Naive thymus-derived CD8-positive, alpha-beta T cell (primary cell): ENCODE results near the gene FASTKD2. TPM values are rescaled to one million over a fixed set of nuclear protein-coding genes. Genes with fewer than 3 reads are reported as not detected.

Experiments
- ATAC-seq, 2 donors: fragments of 150-1000 bp; cut with Tn5 transposase in 1 of 2; sonication (Bioruptor Pico), chemical (Tn5 transposase) in 1 of 2; 1 replicate in 1 of 2; 2 replicates in 1 of 2; pipeline ENCODE4 v1.10.0; 2021; ENCODE audit warnings: mild to moderate bottlenecking in 2 of 2, moderate library complexity in 2 of 2
- POLR2A ChIA-PET: fragments of 350-600 bp; sonication (Branson Sonifier 250); formaldehyde crosslinking; loops from one replicate; lab custom pipeline; 2021; ENCODE audit warnings: antibody characterized with exemption; lab: Charles Lee
- DNase-seq, 10 donors: peaks; one replicate each; pipeline versions ENCODE4 v3.0.0 to v3.0.0-alpha.2; 2020 to 2022
- H3K27ac Mint-ChIP-seq, 10 donors: one replicate each; pipeline ENCODE4 v1.8.0; 2020 to 2022; ENCODE audit warnings: mild to moderate bottlenecking in 10 of 10, mixed read lengths in 10 of 10, moderate library complexity in 4 of 10, inconsistent platforms in 1 of 10
- H3K27me3 Mint-ChIP-seq, 5 donors: one replicate each; pipeline ENCODE4 v1.8.0; 2021 to 2022; ENCODE audit warnings: mixed read lengths in 5 of 5
- H3K36me3 Mint-ChIP-seq, 3 donors: one replicate each; pipeline ENCODE4 v1.8.0; 2020 to 2022; ENCODE audit warnings: mixed read lengths in 3 of 3, mild to moderate bottlenecking in 2 of 3, inconsistent platforms in 1 of 3
- H3K4me1 Mint-ChIP-seq, 4 donors: one replicate each; pipeline ENCODE4 v1.8.0; 2021 to 2022; ENCODE audit warnings: mixed read lengths in 4 of 4
- H3K4me3 Mint-ChIP-seq, 10 donors: one replicate each; pipeline ENCODE4 v1.8.0; 2020 to 2022; ENCODE audit warnings: mild to moderate bottlenecking in 10 of 10, mixed read lengths in 10 of 10, moderate library complexity in 6 of 10, inconsistent platforms in 1 of 10
- H3K9me3 Mint-ChIP-seq, 9 donors: one replicate each; pipeline ENCODE4 v1.8.0; 2020 to 2022; ENCODE audit warnings: mixed read lengths in 9 of 9, mild to moderate bottlenecking in 3 of 9, inconsistent platforms in 1 of 9, moderate library complexity in 1 of 9
- polyA plus RNA-seq, 3 donors: library from polyadenylated mRNA; unstranded; fragments of 300-500 nt; fragmentation: Illumina TruSeq; gene quantifications; one replicate each; pipeline ENCODE4 v1.2.3, GENCODE V29; 2021
- total RNA-seq, 8 experiments: library from RNA in 2 of 8; stranded (reverse) in 2 of 8; gene quantifications; one replicate each; pipeline ENCODE4 v1.2.3 and lab custom pipeline; 2021 to 2026

Gene FASTKD2
- total and polyA plus RNA-seq, 5 experiments from 2014 or later = 18.6 to 26.8 (median 25.2) TPM

DNA sequence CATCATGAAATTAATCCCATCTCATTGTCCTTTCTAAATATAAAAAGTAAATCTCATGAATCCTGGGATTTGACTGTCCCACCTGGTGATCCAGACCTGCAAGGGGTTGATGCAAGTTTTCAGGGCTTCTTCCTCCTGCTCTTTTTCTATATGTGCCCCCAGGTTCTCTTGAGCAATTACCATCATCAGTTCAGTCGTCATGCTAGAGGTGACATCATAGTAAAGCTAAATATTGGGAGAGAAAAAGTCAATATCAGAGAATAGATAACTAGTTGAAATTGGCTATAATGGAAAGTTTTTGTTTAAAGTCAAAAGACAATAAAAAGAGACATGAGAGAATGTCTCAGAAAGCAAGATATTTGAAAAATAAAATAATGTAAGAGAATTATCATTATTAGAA lies 8.6 kb upstream of the FASTKD2 start:
- H3K4me1 Mint-ChIP-seq = no peaks in the 10 kb centered on the region
- H3K27me3 Mint-ChIP-seq = peaks cover 10 to 25% (median 14%) of the 10 kb centered on the region in 5 donors
- H3K36me3 Mint-ChIP-seq = no peaks in the 10 kb centered on the region
- no peak overlapping the region for H3K27ac Mint-ChIP-seq
- H3K4me3 Mint-ChIP-seq = no peak overlapping the region
- DNase-seq (no peak), ATAC-seq (no peak)
- POLR2A ChIA-PET = no interaction called here
- no peaks in the 10 kb centered on the region for H3K9me3 Mint-ChIP-seq

DNA sequence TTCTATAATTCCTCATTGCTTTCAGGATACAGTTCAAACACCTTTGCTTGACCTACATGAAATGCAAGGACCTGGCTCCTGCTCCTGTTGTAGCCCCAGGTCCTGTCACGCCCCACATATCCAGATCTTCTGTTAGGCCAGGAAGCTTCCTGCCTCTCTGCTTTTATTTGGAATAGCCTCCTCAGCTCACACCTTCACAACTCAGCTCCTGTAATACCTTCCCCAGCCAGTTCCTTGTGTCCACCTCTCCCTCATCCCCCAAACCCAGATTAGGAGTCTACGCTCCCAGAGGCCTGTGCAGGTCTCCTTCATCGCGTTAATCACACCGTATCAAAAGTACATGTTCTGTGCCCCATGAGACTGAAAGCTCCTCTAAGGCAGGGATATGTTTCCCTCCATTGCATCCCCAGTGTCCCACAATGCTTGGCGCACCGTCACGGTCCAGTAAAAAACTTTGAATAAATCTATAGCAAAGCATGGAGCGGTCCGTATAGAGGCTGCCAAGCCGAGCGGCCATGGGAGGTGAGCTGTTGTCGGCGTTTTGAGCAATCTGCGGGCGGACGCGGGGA lies 649 bp upstream of the FASTKD2 start:
- peaks cover 3 to 17% (median 6%) of the 10 kb centered on the region in 3 donors for H3K36me3 Mint-ChIP-seq
- POLR2A ChIA-PET = interaction anchor here (0.6 to 1.6 kb wide), 5 partner anchors 26 to 860 kb away, joined by 3 to 8 read pairs (median 7); partner anchors contain the start of genes CREB1, KLF7 and METTL21A
- no peaks in the 10 kb centered on the region for H3K9me3 Mint-ChIP-seq
- H3K4me3 Mint-ChIP-seq = peak overlapping the region in 7 of 10 donors; percentile 82 to 97 (median 93)
- peaks cover 18 to 45% (median 37%) of the 10 kb centered on the region in 4 donors for H3K4me1 Mint-ChIP-seq
- H3K27me3 Mint-ChIP-seq = peaks cover 0 to 2% (median 0%) of the 10 kb centered on the region in 5 donors
- H3K27ac Mint-ChIP-seq = peak overlapping the region in 9 of 10 donors; percentile 94 to 99 (median 98)
- ATAC-seq = no peak
- no peak for DNase-seq

DNA sequence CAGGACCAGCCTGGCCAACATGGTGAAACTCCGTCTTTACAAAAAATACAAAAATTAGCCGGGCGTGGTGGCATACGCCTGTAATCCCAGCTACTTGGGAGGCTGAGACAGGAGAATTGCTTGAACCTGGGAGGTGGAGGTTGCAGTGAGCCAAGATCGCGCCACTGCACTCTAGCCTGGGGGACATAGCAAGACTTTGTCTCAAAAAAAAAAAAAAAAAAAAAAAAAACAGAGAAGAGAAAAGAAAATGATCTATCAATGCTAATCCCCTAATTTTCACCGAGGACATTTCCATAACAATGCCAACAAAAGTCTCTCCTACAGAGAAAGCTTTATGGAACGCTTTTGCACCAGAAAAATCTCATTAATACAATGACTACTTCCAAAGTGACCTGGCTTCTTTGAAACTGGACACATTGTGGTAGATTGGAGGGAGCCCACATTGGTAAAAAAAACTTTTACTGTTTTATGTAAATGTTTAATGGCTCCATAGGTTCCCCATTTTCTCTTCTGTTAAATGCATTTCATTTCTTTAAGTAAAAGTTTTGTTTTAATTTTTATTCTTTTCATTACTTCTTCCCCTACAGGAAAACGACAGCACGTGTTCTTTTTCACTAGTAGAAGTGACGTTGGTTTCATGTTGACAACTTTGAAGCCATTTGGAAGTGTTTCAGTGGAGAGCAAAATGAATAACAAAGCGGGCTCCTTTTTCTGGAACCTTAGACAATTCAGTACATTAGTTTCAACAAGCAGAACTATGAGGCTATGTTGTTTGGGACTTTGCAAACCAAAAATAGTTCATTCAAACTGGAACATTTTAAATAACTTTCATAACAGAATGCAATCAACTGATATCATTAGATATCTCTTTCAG lies 888 bp downstream of the FASTKD2 start:
- Mint-ChIP-seq H3K4me3 (peak overlapping the region in 8 of 10 donors; percentile 15 to 97 (median 92)), H3K36me3 (peaks cover 6 to 32% (median 12%) of the 10 kb centered on the region in 3 donors), H3K27ac (peak overlapping the region in 9 of 10 donors; percentile 94 to 99 (median 98)), H3K27me3 (no peaks in the 10 kb centered on the region), H3K4me1 (peaks cover 18 to 47% (median 39%) of the 10 kb centered on the region in 4 donors), H3K9me3 (no peaks in the 10 kb centered on the region)
- POLR2A ChIA-PET = interaction anchor here (1.5 to 1.6 kb wide), 3 partner anchors 25 to 859 kb away, joined by 5 to 7 read pairs (median 7); partner anchors contain the start of genes KLF7 and METTL21A
- ATAC-seq (no peak), DNase-seq (no peak)

DNA sequence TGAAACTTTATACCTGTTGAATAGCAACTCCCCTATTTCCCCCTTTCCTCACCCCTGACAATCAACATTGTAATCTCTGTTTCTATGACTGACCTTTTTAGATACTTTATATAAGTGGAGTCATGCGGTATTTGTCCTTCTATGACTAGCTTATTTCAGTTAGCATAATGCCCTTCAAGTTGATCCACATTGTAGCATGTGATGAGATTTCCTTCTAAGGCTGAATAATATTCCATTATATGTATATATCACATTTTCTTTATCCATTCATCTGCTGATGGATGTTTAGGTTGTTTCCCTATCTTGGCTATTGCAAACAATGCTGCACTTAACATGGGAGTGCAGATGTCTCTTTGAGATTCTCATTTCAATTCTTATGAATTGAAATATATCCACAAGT lies 9.5 kb downstream of the FASTKD2 start:
- Mint-ChIP-seq H3K27me3 (no peaks in the 10 kb centered on the region), H3K9me3 (peaks cover 0 to 14% (median 5%) of the 10 kb centered on the region in 9 donors), H3K4me1 (peaks cover 22 to 51% (median 42%) of the 10 kb centered on the region in 4 donors), H3K4me3 (no peak overlapping the region), H3K27ac (no peak overlapping the region), H3K36me3 (peaks cover 24 to 95% (median 71%) of the 10 kb centered on the region in 3 donors)
- POLR2A ChIA-PET = no interaction called here
- DNase-seq (no peak), ATAC-seq (no peak)

DNA sequence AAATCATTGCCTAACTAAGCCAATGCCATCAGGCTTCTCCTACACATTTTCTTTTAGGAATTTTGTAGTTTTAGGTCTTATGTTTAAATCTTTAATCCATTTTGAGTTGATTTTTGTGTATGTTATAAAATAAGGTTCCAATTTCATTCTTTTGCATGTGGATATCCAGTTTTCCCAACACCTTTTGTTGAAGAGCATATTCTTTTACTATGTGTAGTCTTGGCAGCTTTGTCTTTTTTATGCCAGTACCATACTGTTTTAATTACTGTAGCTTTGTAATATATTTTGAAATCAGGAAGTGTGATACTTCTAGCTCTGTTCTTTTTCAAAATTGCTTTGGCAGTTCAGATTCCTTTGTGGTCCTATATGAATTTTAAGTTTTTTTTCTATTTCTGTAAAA lies 11.0 kb downstream of the FASTKD2 start:
- H3K4me3 Mint-ChIP-seq = peak overlapping the region in 1 of 10 donors; percentile 22
- peaks cover 2 to 26% (median 12%) of the 10 kb centered on the region in 9 donors for H3K9me3 Mint-ChIP-seq
- peaks cover 36 to 91% (median 76%) of the 10 kb centered on the region in 3 donors for H3K36me3 Mint-ChIP-seq
- H3K27ac Mint-ChIP-seq = peak overlapping the region in 1 of 10 donors; percentile 20
- ATAC-seq = no peak
- DNase-seq = no peak
- peaks cover 24 to 56% (median 46%) of the 10 kb centered on the region in 4 donors for H3K4me1 Mint-ChIP-seq
- no peaks in the 10 kb centered on the region for H3K27me3 Mint-ChIP-seq
- POLR2A ChIA-PET = no interaction called here

DNA sequence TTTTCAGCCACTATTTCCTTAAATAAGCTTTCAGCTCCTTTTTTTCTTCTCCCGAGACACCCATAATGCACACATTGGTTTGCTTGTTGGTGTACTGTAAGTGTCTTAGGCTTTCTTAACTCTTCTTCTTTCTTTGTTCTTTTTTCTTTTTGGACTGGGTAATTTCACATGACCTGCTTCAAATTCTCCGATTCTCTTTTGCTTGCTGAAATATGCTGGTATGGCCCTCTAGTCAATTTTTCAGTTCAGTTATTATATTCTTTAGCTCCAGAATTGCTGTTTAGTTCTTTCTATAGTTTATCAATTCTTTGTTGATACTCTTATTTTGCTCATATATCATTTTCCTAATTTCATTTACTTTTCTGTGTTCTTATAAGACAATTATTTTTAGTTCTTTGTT lies 15.3 kb downstream of the FASTKD2 start:
- POLR2A ChIA-PET = no interaction called here
- peaks cover 2 to 26% (median 12%) of the 10 kb centered on the region in 9 donors for H3K9me3 Mint-ChIP-seq
- H3K4me1 Mint-ChIP-seq = peaks cover 24 to 58% (median 31%) of the 10 kb centered on the region in 4 donors
- no peak for ATAC-seq
- DNase-seq = no peak
- H3K36me3 Mint-ChIP-seq = peaks cover 33 to 87% (median 63%) of the 10 kb centered on the region in 3 donors
- H3K4me3 Mint-ChIP-seq = peak overlapping the region in 1 of 10 donors; percentile 30
- H3K27me3 Mint-ChIP-seq = no peaks in the 10 kb centered on the region
- peak overlapping the region in 2 of 10 donors; percentile 11 to 78 for H3K27ac Mint-ChIP-seq

DNA sequence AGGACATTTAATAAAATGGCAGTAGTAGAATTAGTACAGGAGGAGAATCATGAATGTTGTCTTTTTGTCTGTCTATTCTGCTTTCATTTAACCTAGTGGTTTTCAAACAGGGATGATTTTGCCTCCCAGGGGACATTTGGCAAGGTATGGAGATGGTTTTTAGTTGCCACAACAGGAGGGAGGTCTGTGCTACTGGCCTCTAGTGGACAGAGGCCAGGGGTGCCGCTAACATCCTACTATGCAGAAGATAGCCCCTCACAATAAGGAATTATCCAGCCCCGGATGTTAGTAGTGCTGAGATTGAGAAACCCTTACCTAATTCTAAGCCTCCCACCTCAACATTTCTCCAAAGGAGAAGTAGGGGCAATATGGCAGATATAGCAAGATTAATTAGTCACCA lies 18.3 kb downstream of the FASTKD2 start:
- H3K4me1 Mint-ChIP-seq = peaks cover 9 to 36% (median 17%) of the 10 kb centered on the region in 4 donors
- DNase-seq (no peak), ATAC-seq (no peak)
- H3K27me3 Mint-ChIP-seq = no peaks in the 10 kb centered on the region
- peaks cover 24 to 89% (median 39%) of the 10 kb centered on the region in 3 donors for H3K36me3 Mint-ChIP-seq
- no peak overlapping the region for H3K4me3 Mint-ChIP-seq
- POLR2A ChIA-PET = no interaction called here
- peaks cover 0 to 24% (median 8%) of the 10 kb centered on the region in 9 donors for H3K9me3 Mint-ChIP-seq
- peak overlapping the region in 2 of 10 donors; percentile 37 to 64 for H3K27ac Mint-ChIP-seq

DNA sequence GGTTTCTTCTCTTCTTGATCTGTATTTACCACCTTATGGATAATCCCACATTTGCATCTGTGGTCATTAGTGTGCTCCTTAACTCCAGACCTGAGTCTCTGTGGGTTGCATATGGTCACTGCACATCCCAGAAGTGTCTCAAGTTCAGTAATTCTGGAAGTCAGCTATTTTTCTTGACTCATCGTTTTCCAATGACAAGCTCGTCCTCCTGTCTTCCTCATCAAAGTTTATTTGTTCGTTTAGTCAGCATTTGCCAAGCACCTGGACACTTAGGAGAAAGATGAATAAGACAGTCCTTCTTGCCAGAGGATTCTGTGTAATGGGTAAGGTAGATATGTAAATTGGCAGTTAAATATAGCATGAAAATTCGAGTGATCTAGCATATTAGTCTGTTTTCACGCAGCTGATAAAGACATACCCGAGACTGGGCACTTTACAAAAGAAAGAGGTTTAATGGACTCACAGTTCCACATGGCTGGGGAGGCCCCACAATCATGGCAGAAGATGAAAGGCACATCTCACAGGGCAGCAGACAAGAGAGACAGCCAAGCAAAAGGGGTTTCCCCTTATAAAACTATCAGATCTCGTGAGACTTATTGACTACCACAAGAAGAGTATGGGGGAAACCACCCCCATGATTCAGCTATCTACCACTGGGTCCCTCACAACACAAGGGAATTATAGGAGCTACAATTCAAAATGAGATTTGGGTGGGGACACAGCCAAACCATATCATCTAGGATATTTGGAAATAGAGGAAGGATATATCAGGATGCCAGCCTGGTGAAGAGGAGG lies 19.4 kb downstream of the FASTKD2 start:
- H3K27me3 Mint-ChIP-seq = no peaks in the 10 kb centered on the region
- POLR2A ChIA-PET = no interaction called here
- H3K27ac Mint-ChIP-seq = peak overlapping the region in 5 of 10 donors; percentile 4 to 77 (median 24)
- H3K9me3 Mint-ChIP-seq = peaks cover 0 to 14% (median 6%) of the 10 kb centered on the region in 9 donors
- peaks cover 6 to 28% (median 13%) of the 10 kb centered on the region in 4 donors for H3K4me1 Mint-ChIP-seq
- H3K36me3 Mint-ChIP-seq = peaks cover 16 to 89% (median 29%) of the 10 kb centered on the region in 3 donors
- DNase-seq (no peak), ATAC-seq (no peak)
- H3K4me3 Mint-ChIP-seq = no peak overlapping the region

DNA sequence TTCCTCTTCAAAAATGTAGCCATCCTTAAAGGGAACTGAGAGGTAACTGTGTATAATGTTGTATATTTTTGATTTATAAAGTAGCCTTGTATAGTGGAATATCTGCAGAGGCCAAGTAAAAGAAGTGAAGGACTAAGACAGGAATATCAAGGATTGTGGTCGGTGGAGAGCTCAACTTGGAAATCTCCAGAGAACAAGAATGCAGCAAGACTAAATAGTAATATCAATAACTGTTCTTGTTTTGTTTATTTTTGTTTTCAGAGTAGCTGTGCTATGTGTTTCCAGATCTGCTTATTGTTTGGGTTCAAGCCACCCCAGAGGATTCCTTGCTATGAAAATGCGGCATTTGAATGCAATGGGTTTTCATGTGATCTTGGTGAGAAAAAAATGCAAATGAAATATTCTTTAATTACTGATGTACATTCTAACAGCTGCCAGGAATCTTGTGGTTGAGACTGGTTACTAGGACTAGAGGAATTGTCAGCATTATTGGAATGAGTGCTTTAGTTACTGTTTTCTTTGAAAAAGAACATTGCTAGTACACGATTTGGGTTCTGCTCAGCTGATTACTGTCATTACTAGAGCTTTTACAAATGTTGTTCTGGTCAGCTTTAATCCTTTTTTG lies 25.0 kb downstream of the FASTKD2 start:
- Mint-ChIP-seq H3K27me3 (no peaks in the 10 kb centered on the region), H3K27ac (peak overlapping the region in 3 of 10 donors; percentile 16 to 70 (median 54)), H3K9me3 (no peaks in the 10 kb centered on the region), H3K4me3 (no peak overlapping the region), H3K36me3 (peaks cover 5 to 86% (median 10%) of the 10 kb centered on the region in 3 donors), H3K4me1 (peaks cover 0 to 2% (median under 1%) of the 10 kb centered on the region in 4 donors)
- ATAC-seq (no peak), DNase-seq (no peak)
- POLR2A ChIA-PET = interaction anchor here (1.6 kb wide), 1 partner anchor 25 kb away, joined by 7 read pairs; the partner anchor contains the start of genes FASTKD2 and MDH1B

DNA sequence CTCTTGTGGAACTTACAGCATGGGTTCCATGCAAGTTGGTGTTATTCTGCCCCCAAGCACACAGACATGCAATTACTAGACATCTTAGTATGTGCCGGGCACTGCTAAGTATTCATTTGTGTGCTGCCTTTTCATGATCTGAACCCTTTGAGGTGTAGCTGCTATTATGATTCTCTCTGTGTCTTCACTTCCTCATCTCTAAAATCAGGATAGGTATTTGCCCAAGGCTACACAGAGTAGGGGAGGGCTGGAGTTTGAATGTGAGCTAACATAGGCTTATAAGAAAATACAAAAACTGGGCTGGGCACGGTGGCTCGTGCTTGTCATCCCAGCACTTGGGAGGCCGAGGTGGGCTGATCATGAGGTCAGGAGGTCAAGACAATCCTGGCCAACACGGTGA lies 27.2 kb downstream of the FASTKD2 start:
- DNase-seq (no peak), ATAC-seq (no peak)
- H3K9me3 Mint-ChIP-seq = no peaks in the 10 kb centered on the region
- no peaks in the 10 kb centered on the region for H3K27me3 Mint-ChIP-seq
- H3K36me3 Mint-ChIP-seq = peaks cover 5 to 70% (median 9%) of the 10 kb centered on the region in 3 donors
- peaks cover 0 to 3% (median 0%) of the 10 kb centered on the region in 4 donors for H3K4me1 Mint-ChIP-seq
- no peak overlapping the region for H3K4me3 Mint-ChIP-seq
- H3K27ac Mint-ChIP-seq = peak overlapping the region in 5 of 10 donors; percentile 32 to 81 (median 47)
- POLR2A ChIA-PET = interaction anchor here (0.6 kb wide), 1 partner anchor 306 kb away, joined by 6 read pairs; no protein-coding TSS in a partner anchor

DNA sequence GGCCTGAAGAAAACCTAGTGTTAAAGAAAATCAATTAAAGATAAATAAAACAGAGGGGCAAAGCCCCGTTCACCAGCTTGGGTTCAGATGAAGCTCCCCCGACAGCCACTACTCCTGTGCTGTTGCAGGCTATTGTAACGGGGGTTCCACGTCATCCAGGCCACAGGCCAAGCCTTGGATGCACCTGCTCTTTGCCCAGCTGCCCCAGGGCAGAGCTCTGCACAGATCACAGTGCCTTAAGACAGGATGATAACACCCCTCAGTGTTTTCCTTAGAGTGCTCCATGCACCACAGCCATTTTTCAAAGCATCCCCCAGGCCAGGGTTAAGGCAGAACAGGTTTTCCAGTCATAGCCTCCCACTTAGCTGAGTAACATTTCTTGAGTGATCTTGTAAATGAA lies 32.0 kb downstream of the FASTKD2 start:
- POLR2A ChIA-PET = no interaction called here
- Mint-ChIP-seq H3K27me3 (no peaks in the 10 kb centered on the region), H3K36me3 (peaks cover 0 to 23% (median 5%) of the 10 kb centered on the region in 3 donors), H3K27ac (peak overlapping the region in 4 of 10 donors; percentile 22 to 57 (median 33)), H3K4me3 (no peak overlapping the region), H3K9me3 (no peaks in the 10 kb centered on the region), H3K4me1 (peaks cover 8 to 19% (median 16%) of the 10 kb centered on the region in 4 donors)
- ATAC-seq (no peak), DNase-seq (no peak)
